SU-DHL-6 (cell line): ENCODE measurements around the gene FSCN2.

Experiments used
- H2AFZ ChIP-seq: fragments of 200-600 bp; sonication (generic); 2 replicates; pipeline ENCODE4 v1.6.1; 2014; ENCODE audit warnings: low read depth, mild to moderate bottlenecking, moderate library complexity, mixed read lengths, antibody characterized with exemption, low read length; ENCODE audit not compliant: severe bottlenecking
- H3F3A ChIP-seq: fragments of 200-600 bp; shearing (Covaris generic); 2 replicates; pipeline ENCODE4 v1.6.0; 2016; ENCODE audit warnings: antibody characterized with exemption, mild to moderate bottlenecking; ENCODE audit not compliant: insufficient read depth
- H3K27ac ChIP-seq: fragments of 200-600 bp; sonication (generic); 2 replicates; pipeline ENCODE4 v1.5.1; 2016; ENCODE audit warnings: low read depth, mild to moderate bottlenecking, low read length, moderate library complexity, mixed read lengths
- H3K27me3 ChIP-seq: fragments of 200-600 bp; sonication (generic), shearing (Covaris generic); 2 replicates; pipeline ENCODE4 v1.6.0; 2014; ENCODE audit warnings: mild to moderate bottlenecking, low read length
- H3K36me3 ChIP-seq: fragments of 200-600 bp; sonication (generic); 2 replicates; pipeline ENCODE4 v1.6.1; 2014; ENCODE audit warnings: mild to moderate bottlenecking, low read length, mixed read lengths
- H3K4me2 ChIP-seq: fragments of 300-600, 200-600 bp; shearing (Covaris generic), sonication (generic); 2 replicates; pipeline ENCODE4 v1.6.0; 2014; ENCODE audit warnings: low read length, low read depth, mild to moderate bottlenecking; ENCODE audit not compliant: poor library complexity, severe bottlenecking
- H3K4me3 ChIP-seq: fragments of 200-600 bp; sonication (generic); 2 replicates; pipeline ENCODE4 v1.5.1; 2014; ENCODE audit warnings: antibody characterized with exemption, low read length, mild to moderate bottlenecking, mixed read lengths; ENCODE audit not compliant: insufficient read depth, poor library complexity, severe bottlenecking
- H3K79me2 ChIP-seq: fragments of 200-600 bp; sonication (generic); 2 replicates; pipeline ENCODE4 v1.6.1; 2014; ENCODE audit warnings: mild to moderate bottlenecking, low read length, moderate library complexity; ENCODE audit not compliant: insufficient read depth
- H3K9ac ChIP-seq: fragments of 200-600 bp; sonication (generic); 2 replicates; pipeline ENCODE4 v1.7.0; 2014; ENCODE audit warnings: mild to moderate bottlenecking, low read length
- H3K9me2 ChIP-seq: fragments of 200-600 bp; sonication (generic); replicated peaks from 2 replicates; pipeline ENCODE4 v1.6.1; 2014; ENCODE audit warnings: low read length; ENCODE audit not compliant: insufficient read depth
- H3K9me3 ChIP-seq: fragments of 200-600 bp; sonication (generic); 2 replicates; pipeline ENCODE4 v1.6.1; 2014; ENCODE audit warnings: low read length, mixed read lengths; ENCODE audit not compliant: insufficient read depth
- H4K20me1 ChIP-seq: fragments of 200-600 bp; sonication (generic); 2 replicates; pipeline ENCODE4 v1.6.1; 2014; ENCODE audit warnings: low read depth, mild to moderate bottlenecking, antibody characterized with exemption, low read length, moderate library complexity, mixed read lengths
- CTCF ChIP-seq: fragments of 200-600 bp; sonication (generic); IDR thresholded peaks from one replicate; pipeline ENCODE4 v1.5.1; 2017; ENCODE audit warnings: antibody characterized with exemption, mild to moderate bottlenecking, low read length, moderate library complexity; ENCODE audit not compliant: insufficient read depth, poor library complexity, severe bottlenecking
- EZH2phosphoT487 ChIP-seq: fragments of 200-600 bp; sonication (generic), shearing (Covaris generic); conservative IDR thresholded peaks from 2 replicates; pipeline ENCODE4 v1.6.1; 2018; ENCODE audit warnings: mild to moderate bottlenecking, antibody characterized with exemption, low read length, moderate library complexity, mixed read lengths

Gene FSCN2

GRCh38 chr17:81546906-81547613 lies 18.9 kb downstream of the FSCN2 start:
- H3F3A ChIP-seq = no peaks in the 10 kb centered on the region
- H3K9me2 ChIP-seq = no peaks in the 10 kb centered on the region
- H3K4me3 ChIP-seq = no peak overlapping the region
- no peak overlapping the region for H3K27ac ChIP-seq
- no peaks in the 10 kb centered on the region for H3K36me3 ChIP-seq
- H2AFZ ChIP-seq = no peak overlapping the region
- peaks cover 14% of the 10 kb centered on the region for H3K79me2 ChIP-seq
- no peaks in the 10 kb centered on the region for H3K9me3 ChIP-seq
- H4K20me1 ChIP-seq = no peaks in the 10 kb centered on the region; the same call in 1 of the 2 replicates
- H3K4me2 ChIP-seq = no peak overlapping the region
- H3K9ac ChIP-seq = no peak overlapping the region
- H3K27me3 ChIP-seq = no peaks in the 10 kb centered on the region
- TF ChIP-seq EZH2phosphoT487 (no peak), CTCF (no peak)

- H3K9me3 ChIP-seq = no peaks in the 10 kb centered on the region
- no peaks in the 10 kb centered on the region for H3F3A ChIP-seq
- H3K9ac ChIP-seq = no peak overlapping the region
These were observed 19.4 kb downstream of the FSCN2 start for GRCh38 chr17:81547614-81547982.

GRCh38 chr17:81549031-81549557 lies 20.9 kb downstream of the FSCN2 start:
- Histone ChIP-seq H3K9me2 (no peaks in the 10 kb centered on the region), H2AFZ (no peak overlapping the region), H3K79me2 (peaks cover 14% of the 10 kb centered on the region), H4K20me1 (no peaks in the 10 kb centered on the region; the same call in 1 of the 2 replicates), H3K36me3 (no peaks in the 10 kb centered on the region), H3K9ac (no peak overlapping the region), H3K4me2 (no peak overlapping the region), H3K27me3 (no peaks in the 10 kb centered on the region), H3F3A (no peaks in the 10 kb centered on the region), H3K4me3 (no peak overlapping the region), H3K27ac (no peak overlapping the region), H3K9me3 (no peaks in the 10 kb centered on the region)
- no peak for TF ChIP-seq EZH2phosphoT487
- no peak for TF ChIP-seq CTCF

More at GRCh38 chr17:81547614-81547982, 19.4 kb downstream of the FSCN2 start:
- Histone ChIP-seq H3K27ac (no peak overlapping the region), H4K20me1 (no peaks in the 10 kb centered on the region; the same call in 1 of the 2 replicates), H3K27me3 (no peaks in the 10 kb centered on the region), H3K79me2 (peaks cover 14% of the 10 kb centered on the region), H3K9me2 (no peaks in the 10 kb centered on the region), H3K36me3 (no peaks in the 10 kb centered on the region), H3K4me3 (no peak overlapping the region), H3K4me2 (no peak overlapping the region), H2AFZ (no peak overlapping the region)
- no peak for TF ChIP-seq EZH2phosphoT487
- TF ChIP-seq CTCF = no peak
